RPMI7951 (cell line): ENCODE data around the gene GLRX5. TPM values are rescaled to one million over a fixed set of nuclear protein-coding genes. Genes with fewer than 3 reads are reported as not detected.
A peak's percentile ranks its signal among the peaks of the same experiment; 100 is the strongest.
"Not testable (repeated sequence)": the region's sequence is repeated elsewhere in the genome, so short reads cannot be mapped to it uniquely, and the experiment has no call there.

Experiments
- DNase-seq: peaks from one replicate; pipeline ENCODE4 v3.0.0-alpha.2; 2012; ENCODE audit warnings: low read depth
- total RNA-seq: library from RNA; depleted of rRNA; stranded (reverse); fragments of >200 nt; shearing (Covaris generic); gene quantifications from 2 replicates; pipeline ENCODE4 v1.2.3, GENCODE V29; 2014; rRNA removed

Gene GLRX5
- total RNA-seq, 1 experiment from 2014 or later: 65.4 TPM

GRCh38 chr14:95553141-95553540 is 18.3 kb downstream of the GLRX5 start:
- DNase-seq: no peak

DNA sequence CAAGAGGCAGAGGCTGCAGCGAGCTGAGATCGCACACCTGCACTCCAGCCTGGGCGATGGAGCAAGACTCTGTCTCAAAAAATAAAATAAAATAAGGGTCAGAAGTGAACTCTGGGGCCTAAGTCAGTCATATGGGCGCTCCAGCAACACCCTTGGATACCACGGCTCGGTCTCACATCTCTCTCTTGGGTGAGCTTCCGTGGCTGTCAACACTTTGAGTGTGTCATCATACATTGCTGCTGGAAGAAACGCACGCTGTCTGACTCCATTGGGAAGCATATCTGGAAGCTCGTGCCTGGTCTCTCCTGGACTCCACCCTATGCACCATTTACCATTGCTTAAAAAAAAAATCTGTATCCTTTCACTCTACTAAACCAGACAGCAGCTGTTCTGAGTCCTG is 20.2 kb downstream of the GLRX5 start:
- no peak for DNase-seq

GRCh38 chr14:95557291-95557690 is 22.4 kb downstream of the GLRX5 start:
- DNase-seq: no peak

DNA sequence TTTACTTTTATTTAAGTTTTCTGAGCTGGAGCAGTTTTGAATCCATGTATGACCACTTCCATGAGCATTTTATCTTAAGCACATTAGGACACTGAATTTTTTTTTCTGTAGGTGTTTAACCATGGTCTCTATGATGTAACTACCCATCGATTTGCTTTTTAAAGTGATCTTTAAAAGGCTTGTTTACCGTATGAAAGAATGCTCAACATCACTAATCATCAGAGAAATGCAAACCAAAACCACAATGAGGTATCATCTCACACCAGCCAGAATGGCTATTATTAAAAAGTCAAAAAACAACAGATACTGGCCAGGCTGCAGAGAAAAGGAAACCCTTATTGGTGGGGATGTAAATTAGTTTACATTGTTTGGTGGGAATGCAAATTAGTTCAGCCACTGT is 23.0 kb downstream of the GLRX5 start:
- DNase-seq: no peak

DNA sequence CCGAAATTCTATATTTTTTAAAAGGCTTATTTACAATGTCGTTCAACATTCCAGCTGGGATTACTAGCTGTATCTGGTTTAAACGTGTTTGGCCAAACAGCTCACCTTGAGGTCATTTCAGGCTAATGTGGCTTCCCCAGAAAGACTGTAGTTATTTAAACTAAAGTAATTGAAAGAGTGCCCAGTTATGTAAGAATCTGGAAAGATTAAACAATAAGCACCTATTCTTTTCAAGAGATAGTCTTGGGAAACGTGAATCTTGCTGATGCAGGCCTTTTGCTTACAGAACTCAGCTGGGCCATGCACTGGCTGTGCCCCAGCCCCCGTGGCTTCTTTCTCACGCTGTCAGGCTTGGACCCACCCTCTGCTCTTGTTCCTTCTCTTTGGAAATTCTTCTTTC is 24.4 kb downstream of the GLRX5 start:
- DNase-seq: no peak

- peak; percentile 72 for DNase-seq
These were observed 26.2 kb downstream of the GLRX5 start for GRCh38 chr14:95561001-95561412.

DNA sequence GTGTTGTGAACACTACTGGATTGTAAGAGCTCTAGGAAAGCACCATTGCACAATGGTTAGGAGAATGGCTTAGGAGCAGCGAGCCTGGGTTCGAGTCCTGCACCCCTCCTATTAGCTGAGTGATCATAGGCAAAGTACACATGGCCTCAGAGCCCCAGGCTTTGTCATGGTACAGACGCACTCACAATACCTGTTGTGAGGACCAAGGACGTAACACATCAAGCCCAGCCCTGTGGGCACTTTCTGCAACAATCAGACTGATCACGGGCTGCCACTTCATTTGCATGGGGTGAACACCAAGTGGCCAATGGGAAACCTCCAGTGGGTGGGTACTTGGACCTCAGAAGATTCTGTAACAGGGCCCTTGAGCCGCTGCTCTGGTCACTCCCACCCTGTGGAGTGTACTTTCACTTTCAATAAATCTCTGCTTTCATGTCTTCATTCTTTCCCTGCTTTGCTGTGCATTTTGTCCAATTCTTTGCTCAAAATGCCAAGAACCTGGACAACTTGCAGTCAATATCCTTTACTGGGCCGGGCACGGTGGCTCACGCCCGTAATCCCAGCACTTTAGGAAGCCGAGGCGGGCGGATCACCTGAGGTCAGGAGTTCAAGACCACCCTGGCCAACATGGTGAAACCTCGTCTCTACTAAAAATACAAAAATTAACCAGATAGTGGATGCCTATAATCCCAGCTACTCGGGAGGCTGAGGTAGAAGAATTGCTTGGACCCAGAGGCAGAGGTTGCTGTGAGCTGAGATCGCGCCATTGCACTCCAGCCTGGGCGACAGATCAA is 28.2 kb downstream of the GLRX5 start:
- peak; percentile 64 for DNase-seq

- DNase-seq: peak; percentile 54
These were observed 29.2 kb downstream of the GLRX5 start for GRCh38 chr14:95564060-95564459.

DNA sequence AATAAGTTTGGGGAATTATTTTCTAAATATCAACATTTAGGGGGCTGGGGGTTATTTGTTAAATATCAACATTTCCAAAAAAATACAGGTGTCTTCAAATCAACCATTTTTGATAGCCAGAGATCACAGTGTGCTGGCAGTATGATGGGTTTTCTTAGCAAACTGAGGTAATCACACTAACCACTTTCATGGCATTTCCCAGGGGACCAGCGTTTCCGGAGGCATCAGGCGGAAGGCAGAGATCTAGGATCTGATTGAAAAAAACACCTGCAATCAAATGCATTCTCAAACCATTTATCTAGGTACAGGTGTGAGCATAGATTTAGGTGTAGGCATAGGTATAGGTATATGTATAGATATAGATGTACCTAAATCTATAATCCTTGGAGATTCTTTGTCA is 34.6 kb downstream of the GLRX5 start:
- no peak for DNase-seq

GRCh38 chr14:95573313-95573712 is 38.5 kb downstream of the GLRX5 start:
- DNase-seq: no peak

GRCh38 chr14:95575840-95576473 is 41.1 kb downstream of the GLRX5 start:
- DNase-seq: no peak

- DNase-seq: no peak
These were observed 42.4 kb downstream of the GLRX5 start for GRCh38 chr14:95577067-95577800.

GRCh38 chr14:95577870-95578269 is 43.0 kb downstream of the GLRX5 start:
- no peak for DNase-seq

- not testable (repeated sequence) for DNase-seq
These were observed 49.2 kb downstream of the GLRX5 start for GRCh38 chr14:95583836-95584617.

- no peak for DNase-seq
These were observed 51.2 kb downstream of the GLRX5 start for GRCh38 chr14:95585953-95586620.

DNA sequence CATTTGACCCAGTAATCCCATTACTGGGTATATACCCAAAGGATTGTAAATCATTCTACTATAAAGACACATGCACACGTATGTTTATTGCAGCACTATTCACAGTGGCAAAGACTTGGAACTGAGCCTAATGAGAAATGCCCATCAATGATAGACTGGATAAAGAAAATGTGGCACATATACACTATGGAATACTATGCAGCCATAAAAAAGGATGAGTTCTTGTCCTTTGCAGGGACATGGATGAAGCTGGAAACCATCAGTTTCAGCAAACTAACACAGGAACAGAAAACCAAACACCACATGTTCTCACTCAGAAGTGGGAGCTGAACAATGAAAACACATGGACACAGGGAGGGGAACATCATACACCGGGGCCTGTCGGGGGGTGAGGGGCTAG is 56.3 kb downstream of the GLRX5 start:
- not testable (repeated sequence) for DNase-seq

Other genes starting within 250 kb of the GLRX5 start
- 0.59 and 0.72 TPM in 2 replicates for gene CLMN, start 215.1 kb upstream of the GLRX5 start, total RNA-seq
- 6.0 and 6.2 TPM in 2 replicates for gene SYNE3, start 18.4 kb upstream of the GLRX5 start, total RNA-seq
- not detected in 2 replicates for gene TCL1B, start 151.4 kb downstream of the GLRX5 start, total RNA-seq
- not detected in 2 replicates for gene TCL1A, start 179.1 kb downstream of the GLRX5 start, total RNA-seq